Erythroblast (primary cell): ENCODE data around the gene TTI1.

Source experiments
- DNase-seq, 2 experiments: peaks; one replicate each; lab custom pipeline; 2025; lab: John Stamatoyannopoulos, UW
- GATA1 ChIP-seq: IDR thresholded peaks from 2 replicates; pipeline ENCODE4 v1.6.1; 2011; ENCODE audit warnings: low read depth, mild to moderate bottlenecking, control low read depth, low read length, moderate library complexity
- POLR2A ChIP-seq: IDR thresholded peaks from 2 replicates; pipeline ENCODE4 v1.6.1; 2011; ENCODE audit warnings: mild to moderate bottlenecking, low read length

The TTI1 gene

DNA sequence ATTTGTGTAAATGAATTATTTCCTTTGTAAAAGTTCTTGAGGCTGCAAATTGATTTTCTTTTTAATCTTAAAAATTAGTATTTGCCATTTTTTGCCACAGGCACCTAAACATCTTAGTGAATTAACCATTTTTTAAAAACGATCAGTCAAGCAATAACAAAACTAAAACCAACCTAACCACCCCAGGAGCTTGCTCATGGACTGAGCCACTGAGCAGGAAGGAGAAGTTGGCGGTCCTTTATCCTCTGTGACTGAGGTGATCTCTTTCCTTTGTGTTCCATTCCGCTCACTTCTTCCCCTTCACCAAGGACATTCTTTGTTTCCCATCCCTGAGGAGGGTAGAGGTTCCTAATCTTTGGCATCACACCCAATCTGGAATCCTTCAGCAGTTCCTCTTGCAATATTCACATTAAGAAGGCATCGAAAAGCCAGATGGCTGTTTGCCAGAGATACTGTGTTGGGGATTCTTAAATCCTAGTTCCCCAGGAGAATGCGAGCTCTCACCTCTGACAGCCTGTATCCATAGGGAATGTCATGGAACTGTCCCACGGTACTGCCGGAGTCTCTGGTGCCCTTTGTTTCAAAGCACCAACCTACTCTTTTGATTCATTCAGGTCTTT lies 30.8 kb upstream of the TTI1 start:
- DNase-seq = no peak
- no peak for TF ChIP-seq GATA1
- TF ChIP-seq POLR2A = no peak

DNA sequence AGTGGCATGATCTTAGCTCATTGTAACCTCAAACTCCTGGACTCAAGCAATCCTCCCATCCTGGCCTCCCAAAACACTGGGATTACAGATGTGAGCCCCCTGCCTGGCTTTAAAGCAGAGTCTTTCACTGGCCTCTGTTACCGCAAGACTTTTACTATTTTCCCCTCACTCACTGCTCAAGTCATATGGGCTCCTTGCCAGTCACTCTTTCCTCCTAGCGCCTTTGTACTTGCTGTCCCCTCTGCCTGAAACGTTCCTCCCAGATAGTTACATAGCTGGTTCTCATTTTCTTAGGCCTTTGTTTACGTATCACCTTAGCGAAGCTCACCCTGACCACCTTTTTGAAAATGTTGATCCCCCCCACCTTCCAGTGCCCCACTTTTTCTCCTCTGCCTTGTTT lies 29.6 kb upstream of the TTI1 start:
- TF ChIP-seq POLR2A (no peak), GATA1 (no peak)
- DNase-seq = no peak

DNA sequence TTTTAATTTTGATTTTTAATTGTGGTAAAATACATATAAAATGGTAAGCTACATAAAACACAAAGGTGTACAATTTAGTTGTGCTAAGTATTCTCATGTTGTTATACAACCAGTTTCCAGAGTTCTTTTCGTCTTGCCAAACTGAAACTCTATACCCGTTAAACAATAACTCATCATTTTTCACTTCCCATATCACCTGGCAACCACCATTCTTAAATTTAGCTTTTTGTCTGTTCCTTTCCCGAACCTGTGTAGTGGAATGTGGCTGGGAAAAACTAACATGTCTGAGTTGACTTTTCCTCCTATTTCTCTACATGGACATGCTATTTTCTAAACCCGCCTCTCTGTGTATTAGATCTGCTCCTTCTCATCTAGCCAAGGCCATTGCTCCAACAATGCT lies 27.9 kb upstream of the TTI1 start:
- TF ChIP-seq POLR2A = no peak
- no peak for TF ChIP-seq GATA1
- DNase-seq = no peak

DNA sequence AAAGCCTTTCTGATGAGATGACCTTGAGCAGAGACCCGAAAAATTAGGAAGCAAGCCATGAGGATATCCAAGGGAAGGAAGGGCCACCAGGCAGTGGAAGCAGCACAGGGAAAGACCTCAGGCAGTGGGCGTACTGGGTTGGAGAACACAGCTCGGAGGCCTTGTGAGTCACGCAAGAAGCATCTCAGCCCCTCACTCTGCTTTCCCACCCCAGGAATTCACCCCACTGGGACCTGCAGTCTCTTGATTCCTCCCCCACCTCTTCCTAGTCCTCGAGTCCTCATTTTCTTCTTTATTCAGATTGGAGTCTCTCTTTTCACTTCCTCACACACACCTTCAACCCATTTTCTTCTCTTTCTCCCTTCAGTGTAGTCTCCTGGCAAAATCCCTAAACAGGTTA lies 27.3 kb upstream of the TTI1 start:
- TF ChIP-seq GATA1 (no peak), POLR2A (no peak)
- no peak for DNase-seq

DNA sequence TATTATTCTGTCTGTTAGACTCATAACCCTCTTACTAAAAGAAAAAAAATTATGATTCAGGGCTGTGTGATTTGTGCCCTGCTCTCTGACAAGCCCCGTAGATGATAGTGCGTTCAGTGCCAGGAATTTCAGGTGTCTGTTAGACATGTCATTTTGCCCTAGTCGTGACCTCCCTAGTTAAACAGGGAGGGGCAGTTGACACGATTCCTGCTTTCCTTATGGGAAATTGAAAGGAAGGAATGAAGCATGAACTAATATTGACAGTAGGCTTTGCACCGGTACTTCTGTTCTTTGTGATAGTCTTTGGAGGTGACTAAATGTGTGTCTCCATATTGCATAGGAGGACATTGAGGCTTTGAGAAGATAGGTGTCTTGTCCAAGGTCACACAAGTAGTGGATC lies 26.6 kb upstream of the TTI1 start:
- TF ChIP-seq POLR2A (no peak), GATA1 (no peak)
- DNase-seq = no peak

DNA sequence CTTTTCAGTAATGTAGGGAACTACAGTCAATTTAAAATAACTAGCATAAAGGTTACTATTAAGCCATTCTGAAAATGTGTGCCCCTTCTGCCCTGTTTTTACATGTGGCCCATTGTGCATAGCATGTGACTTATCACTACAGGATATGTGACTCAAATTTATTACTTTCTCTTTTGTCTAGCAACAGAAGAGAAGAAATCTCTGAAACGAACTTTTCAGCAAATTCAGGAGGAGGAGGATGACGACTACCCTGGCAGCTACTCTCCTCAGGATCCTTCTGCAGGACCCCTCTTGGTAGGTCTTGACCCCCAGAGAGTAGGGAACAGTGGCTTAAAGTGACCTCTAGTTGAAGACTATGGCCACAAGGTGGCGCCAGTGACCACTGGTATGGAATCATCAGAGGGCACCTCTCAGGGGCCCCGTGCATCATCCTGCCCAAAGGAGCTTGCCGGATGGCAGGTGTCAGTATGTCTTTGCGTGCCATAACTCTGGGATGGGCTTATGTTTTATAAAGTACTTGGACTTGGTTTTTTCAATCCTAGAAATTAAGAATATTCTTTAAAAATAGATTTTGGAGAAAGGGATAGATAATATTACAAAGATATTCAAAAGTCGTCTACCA lies 24.2 kb upstream of the TTI1 start:
- TF ChIP-seq GATA1 (no peak), POLR2A (no peak)
- DNase-seq = peak; percentile 80 to 91

DNA sequence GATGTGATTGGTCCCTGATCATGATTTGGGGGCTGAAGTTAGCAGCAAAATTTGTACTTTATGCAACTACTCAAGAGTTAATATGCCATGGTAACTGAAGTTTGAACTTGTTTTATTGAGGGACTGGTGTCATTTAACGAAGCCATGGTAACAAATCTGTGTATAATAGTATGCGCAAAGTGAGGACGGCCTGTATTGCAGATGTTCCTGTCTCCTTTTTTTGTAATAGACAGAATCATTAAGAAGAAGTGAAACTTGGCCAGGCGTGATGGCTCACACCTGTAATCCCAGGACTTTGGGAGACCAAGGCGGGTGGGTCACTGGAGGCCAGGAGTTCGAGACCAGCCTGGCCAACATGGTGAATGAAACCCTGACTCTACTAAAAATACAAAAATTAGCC lies 22.6 kb upstream of the TTI1 start:
- DNase-seq = no peak

DNA sequence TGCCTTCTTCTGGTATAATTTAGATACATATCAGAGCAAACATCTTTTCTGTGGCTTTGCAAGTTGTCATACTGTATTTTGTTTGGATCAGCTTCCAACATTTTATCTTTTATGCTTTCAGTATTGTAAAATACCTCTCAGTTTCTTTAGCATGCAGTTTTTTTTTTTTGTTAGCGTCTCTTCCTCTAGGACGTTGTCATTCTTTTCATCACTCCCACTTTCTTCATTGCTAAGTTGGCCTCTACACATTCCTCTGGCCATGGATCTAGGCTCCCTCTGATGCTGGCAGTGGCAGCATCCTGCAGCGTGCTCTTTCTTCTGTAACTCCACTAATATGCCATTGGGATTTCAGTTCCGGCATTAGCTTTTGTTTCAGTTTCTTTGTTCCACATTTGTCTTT lies 22.0 kb upstream of the TTI1 start:
- TF ChIP-seq POLR2A (no peak), GATA1 (no peak)
- DNase-seq = no peak

More for the DNA sequence above, 22.6 kb upstream of the TTI1 start:
- no peak for TF ChIP-seq POLR2A
- TF ChIP-seq GATA1 = no peak

DNA sequence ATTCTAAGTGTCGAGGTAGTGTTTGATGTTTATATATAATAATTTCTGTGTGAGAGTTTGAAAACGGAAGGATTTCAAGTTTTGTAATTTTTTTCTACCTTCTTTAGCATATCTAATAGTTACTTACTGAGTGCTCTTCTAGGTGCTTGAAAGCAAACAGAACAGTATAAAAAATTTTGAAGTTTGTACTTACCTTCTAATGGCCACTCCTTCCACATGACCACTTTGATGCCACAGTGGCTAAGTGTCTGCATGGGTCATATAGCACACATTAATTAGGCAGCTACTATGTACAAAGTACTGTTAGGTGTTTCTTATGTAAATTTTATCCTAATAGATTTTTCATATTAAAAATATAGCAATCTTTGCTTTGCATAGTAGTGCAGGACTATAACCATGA lies 21.4 kb upstream of the TTI1 start:
- no peak for DNase-seq
- TF ChIP-seq GATA1 (no peak), POLR2A (no peak)

DNA sequence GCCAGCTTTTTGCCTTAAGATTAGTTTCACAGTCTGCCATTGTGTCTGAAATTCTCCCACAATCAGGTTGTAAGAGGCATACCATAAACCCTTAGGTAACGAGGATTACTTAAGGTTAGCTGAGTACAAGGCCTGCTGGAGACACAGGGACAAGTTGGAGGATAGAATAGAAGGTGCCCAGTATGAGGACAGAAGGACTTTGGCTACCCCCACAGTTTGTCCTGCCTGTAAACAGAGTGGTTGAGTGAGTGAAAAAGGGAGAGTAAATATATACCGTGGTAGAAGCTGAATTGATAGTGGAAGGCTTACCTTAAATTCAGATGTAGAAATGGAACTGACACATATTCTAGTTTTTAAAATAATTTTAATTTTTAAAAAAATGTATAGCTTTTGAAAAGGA lies 19.6 kb upstream of the TTI1 start:
- DNase-seq = no peak
- TF ChIP-seq GATA1 (no peak), POLR2A (no peak)

DNA sequence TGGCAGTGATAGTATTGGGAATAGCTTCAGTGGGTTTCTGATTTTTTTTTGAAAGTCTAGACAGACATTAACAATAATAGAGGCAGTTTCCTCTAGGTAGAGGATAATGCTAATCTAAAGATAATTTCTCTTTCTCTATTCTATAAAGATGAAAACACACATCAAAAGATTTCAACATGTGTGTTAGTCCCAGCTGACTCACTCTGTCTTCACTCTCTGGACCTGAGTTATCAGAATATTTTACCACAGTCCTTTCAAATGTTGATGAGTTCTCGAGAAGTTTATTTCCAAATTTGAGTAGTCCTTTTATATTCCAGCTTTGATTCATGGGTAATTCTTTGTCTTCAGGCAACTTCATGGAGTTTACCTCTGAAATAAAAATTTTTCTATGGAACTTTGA lies 17.4 kb upstream of the TTI1 start:
- no peak for DNase-seq
- TF ChIP-seq GATA1 = no peak
- no peak for TF ChIP-seq POLR2A

DNA sequence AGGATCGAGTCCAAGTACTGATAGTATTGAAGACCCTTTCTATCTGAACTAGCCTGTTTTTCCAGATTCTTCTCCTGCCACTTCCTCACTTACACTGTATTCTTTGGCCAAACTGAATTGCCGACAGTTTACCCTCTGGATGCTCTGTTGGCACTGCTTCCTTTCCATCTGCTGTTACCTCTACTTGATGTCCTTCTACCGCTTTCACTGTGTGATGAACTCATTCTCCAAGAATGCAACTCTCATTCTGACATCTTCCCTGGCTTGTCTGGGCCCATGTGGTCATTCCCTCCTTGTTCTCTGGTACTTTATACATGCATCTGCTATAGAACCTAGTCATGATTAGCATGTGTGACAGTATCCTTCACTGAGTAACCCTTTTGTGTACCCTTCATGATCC lies 16.5 kb upstream of the TTI1 start:
- no peak for TF ChIP-seq GATA1
- TF ChIP-seq POLR2A = no peak
- no peak for DNase-seq

DNA sequence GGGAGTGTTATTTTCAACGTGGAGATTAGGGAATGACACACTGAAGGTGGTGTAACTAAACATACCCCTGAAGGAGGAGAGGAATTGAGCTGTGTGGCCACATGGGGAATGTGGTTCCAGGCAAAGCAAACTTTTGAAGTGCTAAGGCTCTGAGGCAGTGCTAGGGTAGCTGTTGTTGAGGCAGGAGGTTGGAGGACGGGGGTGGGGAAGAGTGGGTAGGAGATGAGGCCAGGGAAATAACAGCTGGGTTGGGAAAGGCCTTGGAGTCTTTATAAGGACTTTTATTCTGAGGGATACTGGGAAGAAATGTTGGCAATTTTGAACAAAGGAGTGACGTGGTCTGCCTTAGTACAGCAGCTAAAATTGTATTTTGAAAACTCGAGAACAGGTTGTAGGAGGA lies 13.3 kb upstream of the TTI1 start:
- no peak for DNase-seq
- TF ChIP-seq GATA1 (no peak), POLR2A (no peak)

DNA sequence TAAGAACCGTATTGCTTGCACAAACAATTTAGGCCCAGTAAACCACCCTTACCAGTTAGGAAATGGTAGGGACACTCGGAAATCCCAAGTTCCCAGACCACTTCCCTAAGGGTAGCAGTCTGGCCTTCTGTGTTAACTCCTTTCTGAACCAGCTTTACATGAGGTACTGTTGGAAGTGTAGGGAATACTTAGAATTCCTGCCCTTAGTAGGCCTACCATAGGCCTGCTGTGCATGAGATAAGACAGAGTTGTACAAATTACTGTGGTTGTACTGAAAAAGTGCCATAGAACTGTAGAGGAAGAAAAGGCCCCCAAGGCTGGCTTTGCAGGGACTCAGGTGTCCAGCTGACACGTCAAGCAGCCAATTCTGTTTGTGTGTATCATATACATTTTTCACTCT lies 11.4 kb upstream of the TTI1 start:
- TF ChIP-seq GATA1 (no peak), POLR2A (no peak)
- no peak for DNase-seq

DNA sequence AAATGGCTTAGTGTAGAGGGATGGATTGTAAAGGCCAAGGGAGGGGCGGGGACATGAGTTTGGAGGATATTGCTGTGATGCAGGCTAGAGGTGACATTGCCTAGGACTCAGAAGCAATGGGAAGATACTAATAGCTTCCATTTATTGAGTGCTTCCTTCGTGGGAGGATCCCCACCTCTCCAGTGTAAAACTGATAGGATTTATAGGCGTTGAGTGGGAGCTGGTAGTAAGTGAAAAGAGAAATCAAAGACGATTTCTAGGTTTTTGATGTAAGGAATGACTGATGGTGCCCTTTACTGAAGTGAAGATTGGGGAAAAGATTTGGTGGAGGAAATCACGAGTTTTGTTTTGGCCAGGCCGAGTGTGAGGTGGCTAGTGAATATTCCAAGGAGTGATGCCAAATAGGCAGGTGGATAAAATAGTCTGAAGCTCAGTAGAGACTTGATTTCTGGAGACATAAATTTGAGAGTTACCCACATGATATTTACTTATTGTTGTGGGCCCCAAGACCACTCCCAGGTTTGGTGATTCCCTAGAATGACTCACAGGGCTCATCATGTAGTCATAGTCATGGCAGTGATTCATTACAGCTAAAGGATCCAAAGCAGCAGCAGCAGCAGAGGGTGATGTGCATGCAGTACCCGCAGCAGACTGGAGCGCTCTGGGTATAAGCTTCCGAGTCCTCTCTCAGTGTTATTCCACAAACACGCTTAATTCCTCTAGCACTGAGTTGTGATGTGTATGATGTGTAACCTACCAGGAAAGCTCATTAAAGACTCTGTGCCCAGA lies 10.4 kb upstream of the TTI1 start:
- DNase-seq = peak in 1 of 2 experiments; percentile 38
- no peak for TF ChIP-seq GATA1
- TF ChIP-seq POLR2A = no peak

DNA sequence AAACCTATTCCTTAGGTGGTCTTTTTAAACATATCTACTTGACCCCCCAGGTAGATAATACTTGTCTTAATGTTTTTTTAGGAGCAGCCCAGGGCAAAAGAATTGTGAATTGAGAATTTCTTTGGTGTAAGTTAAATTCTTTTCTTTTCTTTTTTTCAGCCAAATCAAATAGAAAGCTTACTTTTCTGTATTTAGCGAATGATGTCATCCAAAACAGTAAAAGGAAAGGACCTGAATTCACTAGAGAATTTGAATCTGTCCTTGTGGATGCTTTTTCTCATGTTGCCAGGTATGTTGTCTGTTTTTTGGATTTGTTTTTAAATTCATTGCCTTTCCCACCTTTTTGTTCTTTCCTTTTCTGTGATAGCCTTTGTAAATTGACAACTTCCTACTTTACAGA lies 7.0 kb upstream of the TTI1 start:
- DNase-seq = no peak

More for the DNA sequence above, 7.0 kb upstream of the TTI1 start:
- TF ChIP-seq POLR2A = no peak
- no peak for TF ChIP-seq GATA1
